NCI-H128 (cell line): ENCODE results near the gene IZUMO4.

Source experiments
- DNase-seq: peaks from one replicate; lab custom pipeline; 2025; ENCODE audit not compliant: unreplicated experiment; lab: John Stamatoyannopoulos, UW

Gene IZUMO4

DNA sequence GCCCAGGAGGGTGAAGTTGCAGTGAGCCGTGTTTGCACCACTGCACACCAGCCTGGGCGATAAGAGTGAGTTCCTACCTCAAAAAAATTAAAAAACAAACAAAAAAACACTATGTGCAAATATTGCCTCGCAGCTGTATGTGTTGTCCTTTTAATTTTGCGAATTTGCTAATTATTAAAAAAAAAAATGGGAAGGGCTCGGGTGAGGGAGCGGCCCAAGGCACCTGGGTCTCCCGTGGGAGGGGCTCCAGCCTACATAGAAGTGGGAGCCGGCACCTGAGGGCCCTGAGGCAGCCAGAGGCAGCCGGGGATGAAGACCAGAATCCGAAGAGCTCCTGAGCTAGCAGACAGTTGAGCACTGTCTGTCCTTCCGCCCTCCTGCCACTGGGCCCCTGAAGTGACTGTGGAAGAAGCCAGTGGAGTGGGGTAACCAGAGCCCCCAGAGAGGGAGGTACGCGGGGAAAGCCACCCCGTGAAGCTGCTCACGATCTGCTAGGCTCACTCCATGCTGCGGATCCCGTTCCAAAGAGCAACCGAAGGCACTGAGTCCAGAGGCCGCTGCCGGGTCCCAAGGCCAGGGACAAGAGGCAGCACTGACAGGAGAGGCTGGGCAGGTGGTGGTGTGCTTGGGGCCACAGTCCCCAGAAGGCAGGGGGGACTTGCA lies 6.5 kb downstream of the IZUMO4 start:
- DNase-seq = no peak

- no peak for DNase-seq
Measured at GRCh38 chr19:2108251-2109016, 11.7 kb downstream of the IZUMO4 start.

- DNase-seq = no peak
Measured at GRCh38 chr19:2109046-2109864, 12.5 kb downstream of the IZUMO4 start.

DNA sequence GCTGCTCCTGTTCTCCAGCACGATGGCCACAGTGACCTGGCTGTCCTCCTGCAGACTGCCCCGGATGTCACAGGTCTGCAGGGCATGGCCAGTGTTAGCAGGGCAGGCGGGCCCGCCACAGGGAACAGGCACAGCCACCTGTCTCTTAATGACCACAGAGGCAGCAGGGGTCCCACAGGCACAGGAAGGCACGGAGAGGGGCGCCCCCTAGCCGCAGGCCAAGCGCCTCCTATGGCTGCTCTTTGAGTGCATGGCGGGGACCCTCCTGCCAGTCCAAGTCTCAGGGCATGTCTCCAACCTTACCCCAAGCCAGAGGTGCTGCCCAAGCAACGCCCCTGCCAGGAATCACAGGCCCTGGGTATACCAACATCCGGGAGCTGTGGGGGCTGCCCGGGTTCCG lies 14.1 kb downstream of the IZUMO4 start:
- no peak for DNase-seq

GRCh38 chr19:2111425-2111824 lies 14.7 kb downstream of the IZUMO4 start:
- DNase-seq = no peak

- DNase-seq = no peak
Measured at GRCh38 chr19:2111886-2112285, 15.2 kb downstream of the IZUMO4 start.

DNA sequence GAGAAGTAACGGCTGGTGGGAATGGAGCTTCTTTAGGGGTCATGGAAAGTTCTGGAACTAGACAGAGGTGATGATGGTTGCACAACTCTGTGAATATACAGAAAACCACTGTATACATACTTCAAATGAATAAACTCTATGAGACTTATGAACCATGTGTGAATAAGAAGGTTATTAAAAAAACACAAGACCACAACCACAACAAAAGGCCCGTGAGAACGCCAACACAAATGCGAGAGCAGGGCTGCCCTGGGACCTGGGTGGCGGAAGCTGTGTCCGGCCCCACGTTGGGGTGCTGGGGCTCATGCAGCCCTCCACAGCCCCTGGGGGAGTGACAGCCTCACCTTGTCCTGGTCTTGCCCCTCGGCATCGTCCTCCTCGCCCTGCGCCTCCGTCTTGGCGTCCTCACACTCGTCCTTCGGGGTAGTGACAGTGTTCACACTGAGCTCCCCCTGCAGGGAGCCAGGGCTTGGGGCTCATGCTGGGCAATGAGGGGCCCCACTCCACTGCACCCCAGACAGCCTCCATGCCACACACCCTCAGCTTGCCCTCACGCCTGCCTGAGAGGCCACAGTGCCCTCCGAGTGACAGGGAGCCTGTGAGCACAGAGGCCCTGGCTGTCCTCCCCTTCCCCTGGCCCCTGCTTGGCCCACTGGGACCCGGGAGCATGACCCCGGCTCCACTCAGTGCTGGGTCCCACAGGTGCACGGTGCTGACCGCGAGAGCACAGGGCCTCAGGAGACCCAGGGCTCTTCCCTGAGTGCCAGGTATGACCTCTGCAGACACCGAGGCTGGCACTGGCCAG lies 16.0 kb downstream of the IZUMO4 start:
- no peak for DNase-seq

DNA sequence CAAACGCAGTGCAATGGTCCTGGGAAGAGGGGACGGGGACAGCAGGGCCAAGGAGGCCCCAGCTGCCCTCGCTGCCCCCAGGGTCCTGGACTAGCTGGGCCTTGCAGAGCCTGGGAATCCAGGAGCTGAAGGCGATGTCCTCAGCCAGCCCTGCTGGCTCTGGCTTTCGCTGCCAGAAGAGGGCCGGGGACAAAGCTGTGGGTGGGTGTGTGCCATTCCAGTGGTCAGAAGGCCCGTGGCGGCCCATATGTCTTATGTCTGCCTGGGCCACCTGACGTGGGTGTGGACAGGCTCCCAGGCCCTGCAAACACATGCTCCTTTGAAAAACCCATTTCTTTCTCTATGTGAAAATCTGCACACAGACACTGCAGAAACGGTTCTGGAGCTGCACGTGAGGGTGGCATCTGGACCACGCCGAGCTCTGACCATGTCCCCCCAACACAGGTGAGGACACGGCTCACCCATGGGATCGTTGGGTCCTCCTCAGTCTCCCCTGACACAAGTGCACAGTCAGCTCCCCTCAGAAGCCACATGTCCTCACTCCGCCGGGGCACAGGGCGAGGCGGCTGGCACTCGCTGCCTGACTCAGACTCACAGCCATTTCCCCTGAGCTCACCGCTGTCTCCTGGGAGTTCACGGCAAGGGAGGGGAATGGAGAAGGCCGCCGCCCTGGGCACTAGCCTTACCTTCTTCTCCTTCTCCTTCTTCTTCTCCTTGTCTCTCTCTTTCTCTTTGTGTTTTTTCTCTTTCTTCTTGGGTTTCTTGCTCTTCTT lies 16.9 kb downstream of the IZUMO4 start:
- no peak for DNase-seq

DNA sequence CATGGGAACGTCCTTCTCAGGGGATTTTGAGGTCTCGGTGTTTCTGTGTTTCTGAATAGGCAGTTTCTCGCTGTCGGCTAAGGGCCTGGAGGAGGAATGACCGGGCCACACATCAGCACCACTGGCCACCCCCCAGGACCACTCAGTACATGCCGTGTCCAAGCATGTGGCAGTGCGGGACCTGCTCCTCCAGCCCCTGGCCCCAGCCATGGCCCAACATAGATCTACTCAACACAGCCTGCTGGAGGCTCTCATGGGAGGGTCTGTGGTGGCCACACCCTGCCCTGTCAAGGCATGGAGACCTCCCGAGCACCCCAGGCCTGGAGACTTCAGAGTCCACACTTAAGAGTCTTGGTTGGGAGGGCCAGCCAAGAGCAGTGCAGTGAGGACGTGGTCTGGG lies 17.5 kb downstream of the IZUMO4 start:
- DNase-seq = no peak

DNA sequence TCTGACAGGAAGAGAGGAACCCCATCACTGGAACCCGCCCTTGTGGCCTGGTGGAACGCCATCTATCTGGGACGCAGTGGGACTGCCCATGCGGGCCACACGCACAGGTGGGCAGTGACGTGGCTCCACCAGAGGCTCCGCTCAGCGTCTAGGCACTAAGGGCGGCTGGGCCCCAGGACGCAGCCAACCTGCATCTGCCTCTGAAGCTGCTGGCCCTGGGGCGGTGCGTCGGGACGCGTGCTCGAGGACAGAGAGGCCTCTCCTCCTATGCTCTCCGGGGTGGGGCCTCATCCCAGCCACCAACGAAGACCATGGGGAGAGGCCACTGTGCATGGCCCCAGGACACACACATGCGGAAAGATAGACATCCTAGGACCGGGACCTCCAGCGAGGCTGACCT lies 18.1 kb downstream of the IZUMO4 start:
- no peak for DNase-seq

DNA sequence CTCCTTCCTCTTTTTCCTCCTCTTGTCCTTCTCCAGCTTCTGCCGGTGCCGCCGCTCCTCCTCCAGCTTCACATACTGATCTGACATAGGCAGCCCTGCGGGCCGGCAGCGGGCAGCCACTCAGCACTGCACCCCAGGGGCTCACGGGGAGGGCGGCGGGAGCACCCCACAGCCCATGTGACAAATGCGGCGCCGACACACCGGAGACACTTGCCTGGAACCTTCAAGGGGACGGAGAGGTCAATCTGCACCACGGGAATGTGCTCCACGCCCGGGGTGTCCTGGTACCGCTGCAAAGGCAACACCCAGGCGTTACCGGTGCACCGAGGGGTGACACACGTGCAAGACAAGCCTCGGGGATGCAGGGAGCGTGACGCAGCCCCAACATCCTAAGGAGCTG lies 18.6 kb downstream of the IZUMO4 start:
- DNase-seq = no peak

GRCh38 chr19:2115911-2116426 lies 19.3 kb downstream of the IZUMO4 start:
- no peak for DNase-seq

- no peak for DNase-seq
Measured at GRCh38 chr19:2116507-2116906, 19.8 kb downstream of the IZUMO4 start.

GRCh38 chr19:2117215-2117960 lies 20.7 kb downstream of the IZUMO4 start:
- no peak for DNase-seq

DNA sequence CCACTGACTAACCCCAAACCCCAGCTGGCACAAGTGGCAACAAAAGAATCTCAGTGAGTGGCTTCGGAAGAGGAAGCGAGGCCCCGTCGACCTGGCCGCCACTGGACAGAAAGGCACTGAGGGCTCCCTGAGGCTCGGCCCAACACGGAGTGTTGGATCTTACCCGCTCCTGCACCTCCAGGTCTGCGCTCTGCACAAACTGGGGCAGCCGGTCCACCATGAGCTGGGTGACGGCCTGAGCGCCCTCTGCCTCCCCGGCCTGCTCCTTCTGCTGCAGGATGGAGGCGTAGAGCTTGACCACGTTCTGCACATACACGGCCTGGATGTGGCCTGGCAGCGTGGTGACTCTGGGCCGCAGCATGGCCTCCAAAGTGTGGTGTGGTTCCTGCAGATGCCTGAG lies 21.7 kb downstream of the IZUMO4 start:
- no peak for DNase-seq

GRCh38 chr19:2119921-2120785 lies 23.4 kb downstream of the IZUMO4 start:
- no peak for DNase-seq

- no peak for DNase-seq
Measured at GRCh38 chr19:2120821-2121220, 24.1 kb downstream of the IZUMO4 start.

DNA sequence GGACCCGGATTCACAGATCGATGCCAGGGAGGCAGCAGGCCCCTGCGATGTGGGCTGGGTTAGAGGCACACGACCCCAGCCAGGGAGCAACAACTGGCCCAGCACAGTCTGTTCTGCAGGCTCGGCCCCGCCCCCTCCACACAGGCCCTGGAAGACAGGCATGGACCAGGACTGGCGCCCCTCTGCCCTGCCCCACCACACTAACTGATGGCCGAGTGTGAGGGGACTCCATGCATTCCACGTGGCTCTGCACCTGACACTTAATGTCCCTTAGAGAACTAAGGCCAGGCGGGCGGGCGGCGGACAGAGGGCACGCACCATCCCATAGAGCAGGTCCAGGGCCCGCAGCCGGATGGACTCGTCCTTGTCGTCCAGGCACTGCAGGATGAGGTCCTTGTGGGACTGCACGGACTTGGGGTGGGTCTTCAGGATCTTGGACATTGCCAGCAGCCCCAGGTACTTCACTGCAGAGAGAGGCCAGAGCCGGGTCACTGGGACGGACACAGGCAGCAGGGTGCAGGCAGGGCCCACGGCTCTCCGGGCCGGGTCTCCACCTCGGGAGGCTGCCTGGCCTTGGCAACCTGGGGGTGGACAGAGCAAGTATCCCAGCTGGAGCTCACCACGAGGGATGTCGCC lies 24.8 kb downstream of the IZUMO4 start:
- DNase-seq = no peak
